ENCODE data around the gene MLYCD.

The MLYCD gene

GRCh38 chr16:83959656-83960434 lies 60.9 kb downstream of the MLYCD start:
- H4K20me1 ChIP-seq (ENCODE audit: insufficient read depth, low read length), result no peaks in the 10 kb centered on the region
- H3K9me2 ChIP-seq (replicated peaks; ENCODE audit: insufficient read depth, low read length), result no peaks in the 10 kb centered on the region
- TF ChIP-seq EZH2 (optimal IDR thresholded peaks at IDR 0.05; ENCODE audit: low read depth, low read length), result no peak
- no peak for TF ChIP-seq CTCF (IDR thresholded peaks at IDR 0.05; ENCODE audit: low read length)
- TF ChIP-seq EZH2phosphoT487 (IDR thresholded peaks at IDR 0.05; ENCODE audit: low read length), result no peak
- no peaks in the 10 kb centered on the region for H3K27me3 ChIP-seq (replicated peaks; ENCODE audit: insufficient read depth, low read length)
- H3K36me3 ChIP-seq (replicated peaks; ENCODE audit: insufficient read depth, low read length), result no peaks in the 10 kb centered on the region
- H3K4me2 ChIP-seq (ENCODE audit: low read depth, low read length), result no peak overlapping the region
- H3F3A ChIP-seq (ENCODE audit: insufficient read depth, low read length), result no peaks in the 10 kb centered on the region
- no peak overlapping the region for H3K4me3 ChIP-seq (ENCODE audit: low read length)
- no peaks in the 10 kb centered on the region for H3K4me1 ChIP-seq (ENCODE audit: low read length)
- H3K27ac ChIP-seq (ENCODE audit: low read length), result no peak overlapping the region
- DNase-seq, result no peak
- H3K9me3 ChIP-seq (replicated peaks; ENCODE audit: insufficient read depth, low read length), result no peaks in the 10 kb centered on the region
- no peak overlapping the region for H3K9ac ChIP-seq (ENCODE audit: low read length)
- H3K79me2 ChIP-seq (ENCODE audit: low read length), result no peaks in the 10 kb centered on the region
- H2AFZ ChIP-seq (ENCODE audit: low read length), result no peak overlapping the region

GRCh38 chr16:83960521-83961249 lies 61.8 kb downstream of the MLYCD start:
- H3K4me2 ChIP-seq (ENCODE audit: low read depth, low read length), result no peak overlapping the region
- H3K9me2 ChIP-seq (replicated peaks; ENCODE audit: insufficient read depth, low read length), result no peaks in the 10 kb centered on the region
- no peak overlapping the region for H3K4me3 ChIP-seq (ENCODE audit: low read length)
- H3K4me1 ChIP-seq (ENCODE audit: low read length), result no peaks in the 10 kb centered on the region
- no peaks in the 10 kb centered on the region for H3K79me2 ChIP-seq (ENCODE audit: low read length)
- H3K9ac ChIP-seq (ENCODE audit: low read length), result no peak overlapping the region
- H3K9me3 ChIP-seq (replicated peaks; ENCODE audit: insufficient read depth, low read length), result no peaks in the 10 kb centered on the region
- no peak for DNase-seq
- H3K27me3 ChIP-seq (replicated peaks; ENCODE audit: insufficient read depth, low read length), result no peaks in the 10 kb centered on the region
- H3K36me3 ChIP-seq (replicated peaks; ENCODE audit: insufficient read depth, low read length), result no peaks in the 10 kb centered on the region
- no peak for TF ChIP-seq CTCF (IDR thresholded peaks at IDR 0.05; ENCODE audit: low read length)
- TF ChIP-seq EZH2 (optimal IDR thresholded peaks at IDR 0.05; ENCODE audit: low read depth, low read length), result no peak
- no peak for TF ChIP-seq EZH2phosphoT487 (IDR thresholded peaks at IDR 0.05; ENCODE audit: low read length)
- H3K27ac ChIP-seq (ENCODE audit: low read length), result no peak overlapping the region
- H3F3A ChIP-seq (ENCODE audit: insufficient read depth, low read length), result no peaks in the 10 kb centered on the region
- no peaks in the 10 kb centered on the region for H4K20me1 ChIP-seq (ENCODE audit: insufficient read depth, low read length)
- H2AFZ ChIP-seq (ENCODE audit: low read length), result no peak overlapping the region

GRCh38 chr16:83961591-83961990 lies 62.7 kb downstream of the MLYCD start:
- no peaks in the 10 kb centered on the region for H3F3A ChIP-seq (ENCODE audit: insufficient read depth, low read length)
- DNase-seq, result no peak
- TF ChIP-seq EZH2phosphoT487 (IDR thresholded peaks at IDR 0.05; ENCODE audit: low read length) (no peak), EZH2 (optimal IDR thresholded peaks at IDR 0.05; ENCODE audit: low read depth, low read length) (no peak), CTCF (IDR thresholded peaks at IDR 0.05; ENCODE audit: low read length) (no peak)

More at GRCh38 chr16:83961591-83961990, 62.7 kb downstream of the MLYCD start:
- no peak overlapping the region for H3K4me2 ChIP-seq (ENCODE audit: low read depth, low read length)
- H3K36me3 ChIP-seq (replicated peaks; ENCODE audit: insufficient read depth, low read length), result no peaks in the 10 kb centered on the region
- no peaks in the 10 kb centered on the region for H3K79me2 ChIP-seq (ENCODE audit: low read length)
- no peaks in the 10 kb centered on the region for H3K9me2 ChIP-seq (replicated peaks; ENCODE audit: insufficient read depth, low read length)
- H3K4me1 ChIP-seq (ENCODE audit: low read length), result no peaks in the 10 kb centered on the region
- H2AFZ ChIP-seq (ENCODE audit: low read length), result no peak overlapping the region
- no peaks in the 10 kb centered on the region for H3K9me3 ChIP-seq (replicated peaks; ENCODE audit: insufficient read depth, low read length)
- H3K4me3 ChIP-seq (ENCODE audit: low read length), result no peak overlapping the region
- no peaks in the 10 kb centered on the region for H3K27me3 ChIP-seq (replicated peaks; ENCODE audit: insufficient read depth, low read length)
- no peak overlapping the region for H3K27ac ChIP-seq (ENCODE audit: low read length)
- H4K20me1 ChIP-seq (ENCODE audit: insufficient read depth, low read length), result no peaks in the 10 kb centered on the region
- no peak overlapping the region for H3K9ac ChIP-seq (ENCODE audit: low read length)

Data from MM.1S (cell line).